Panc1 (cell line): Measurements from ENCODE around the gene SPDYE2. TPM values are rescaled to one million over a fixed set of nuclear protein-coding genes. Genes with fewer than 3 reads are reported as not detected.
A peak's percentile ranks its signal among the peaks of the same experiment; 100 is the strongest.
"Not testable (repeated sequence)": the region's sequence is repeated elsewhere in the genome, so short reads cannot be mapped to it uniquely, and the experiment has no call there.

Experiments
- ATAC-seq: fragments of 200-7000 bp; cut with Tn5 transposase; 2 replicates; pipeline ENCODE4 v1.9.1; 2020; ENCODE audit warnings: mild to moderate bottlenecking, moderate library complexity
- BruUV-seq: library from RNA; stranded (reverse); fragments of 400-500 nt; replicated peaks from 2 replicates; lab custom pipeline; 2021; lab: Mats Ljungman, UMichigan
- CTCF ChIA-PET: fragments of 300-600 bp; sonication (Branson Sonifier 250); formaldehyde crosslinking; loops from one replicate; lab custom pipeline; 2022; ENCODE audit warnings: antibody characterized with exemption; lab: Charles Lee
- POLR2A ChIA-PET: fragments of 300-600 bp; sonication (Branson Sonifier 250); formaldehyde crosslinking; loops from one replicate; lab custom pipeline; 2022; ENCODE audit warnings: antibody characterized with exemption; lab: Charles Lee
- DNase-seq: peaks from one replicate; pipeline ENCODE4 v3.0.0-alpha.2; 2010; ENCODE audit warnings: low read depth, low spot score
- H3K27ac ChIP-seq: 2 replicates; pipeline ENCODE4 v1.5.1; 2011; ENCODE audit warnings: mild to moderate bottlenecking, low read length, inconsistent platforms
- H3K27me3 ChIP-seq: fragments of 200-500 bp; sonication (Bioruptor generic); 2 replicates; pipeline ENCODE4 v1.6.0; 2014; ENCODE audit warnings: low read length, inconsistent platforms; ENCODE audit not compliant: control insufficient read depth, insufficient read depth
- H3K36me3 ChIP-seq: fragments of 200-500 bp; sonication (Bioruptor generic); 2 replicates; pipeline ENCODE4 v1.5.1; 2014; ENCODE audit warnings: inconsistent platforms, mild to moderate bottlenecking, low read length, moderate library complexity; ENCODE audit not compliant: control insufficient read depth, insufficient read depth
- H3K4me1 ChIP-seq: 2 replicates; pipeline ENCODE4 v1.5.1; 2011; ENCODE audit warnings: inconsistent platforms, mild to moderate bottlenecking, low read length, moderate library complexity; ENCODE audit not compliant: control insufficient read depth, insufficient read depth
- H3K4me3 ChIP-seq, 2 experiments: 2 replicates each; pipeline ENCODE4 v1.5.1; 2011 to 2012; ENCODE audit warnings: low read depth in 2 of 2, low read length in 2 of 2, mild to moderate bottlenecking in 2 of 2, inconsistent platforms in 1 of 2, moderate library complexity in 1 of 2
- H3K9me3 ChIP-seq: fragments of 200-500 bp; sonication (Bioruptor generic); 2 replicates; pipeline ENCODE4 v1.5.1; 2014; ENCODE audit warnings: low read depth, mild to moderate bottlenecking, inconsistent platforms, low read length, moderate library complexity; ENCODE audit not compliant: control insufficient read depth, insufficient read depth
- in situ Hi-C: cut with HindIII; loops from 2 replicates; pipeline ENCODE4 v1.10.0; 2016; ENCODE audit warnings: low sequenced_read_pairs, low pct_unique_long_range_greater_than_20kb
- intact Hi-C: fragments of 100-400 bp; cut with micrococcal nuclease; formaldehyde crosslinking; loops from one replicate; pipeline ENCODE4 v1.10.0; 2022; ENCODE audit not compliant: unreplicated experiment
- total RNA-seq: library from RNA; stranded (reverse); gene quantifications from one replicate; pipeline ENCODE4 v1.2.1, GENCODE V29; 2021; ENCODE audit not compliant: unreplicated experiment

The SPDYE2 gene
- total RNA-seq, 1 experiment from 2014 or later, result not detected

DNA sequence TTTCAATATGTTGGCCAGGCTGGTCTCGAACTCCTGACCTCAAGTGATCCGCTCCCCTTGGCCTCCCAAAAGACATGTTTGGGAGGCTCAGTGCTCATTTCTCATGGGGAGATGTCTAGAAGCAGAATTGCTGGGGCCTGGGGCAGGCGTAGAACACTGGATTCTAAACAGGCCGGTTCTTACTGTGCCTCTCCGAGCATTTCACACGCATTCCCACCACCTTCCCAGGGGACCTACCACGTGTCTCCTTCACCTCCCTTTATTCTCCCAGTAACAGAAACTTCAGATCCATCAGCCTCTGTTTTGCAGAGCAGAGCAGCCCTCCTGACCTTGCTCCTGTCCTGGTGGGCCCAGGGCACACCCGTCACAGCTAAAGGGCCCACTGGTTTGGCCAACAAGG, 23.8 kb upstream of the SPDYE2 start:
- DNase-seq, H3K36me3 ChIP-seq, POLR2A ChIA-PET, ATAC-seq, H3K27ac ChIP-seq, CTCF ChIA-PET, intact Hi-C loops, H3K4me1 ChIP-seq, in situ Hi-C loops, H3K9me3 ChIP-seq, H3K27me3 ChIP-seq, BruUV-seq, H3K4me3 ChIP-seq: not testable (repeated sequence)

DNA sequence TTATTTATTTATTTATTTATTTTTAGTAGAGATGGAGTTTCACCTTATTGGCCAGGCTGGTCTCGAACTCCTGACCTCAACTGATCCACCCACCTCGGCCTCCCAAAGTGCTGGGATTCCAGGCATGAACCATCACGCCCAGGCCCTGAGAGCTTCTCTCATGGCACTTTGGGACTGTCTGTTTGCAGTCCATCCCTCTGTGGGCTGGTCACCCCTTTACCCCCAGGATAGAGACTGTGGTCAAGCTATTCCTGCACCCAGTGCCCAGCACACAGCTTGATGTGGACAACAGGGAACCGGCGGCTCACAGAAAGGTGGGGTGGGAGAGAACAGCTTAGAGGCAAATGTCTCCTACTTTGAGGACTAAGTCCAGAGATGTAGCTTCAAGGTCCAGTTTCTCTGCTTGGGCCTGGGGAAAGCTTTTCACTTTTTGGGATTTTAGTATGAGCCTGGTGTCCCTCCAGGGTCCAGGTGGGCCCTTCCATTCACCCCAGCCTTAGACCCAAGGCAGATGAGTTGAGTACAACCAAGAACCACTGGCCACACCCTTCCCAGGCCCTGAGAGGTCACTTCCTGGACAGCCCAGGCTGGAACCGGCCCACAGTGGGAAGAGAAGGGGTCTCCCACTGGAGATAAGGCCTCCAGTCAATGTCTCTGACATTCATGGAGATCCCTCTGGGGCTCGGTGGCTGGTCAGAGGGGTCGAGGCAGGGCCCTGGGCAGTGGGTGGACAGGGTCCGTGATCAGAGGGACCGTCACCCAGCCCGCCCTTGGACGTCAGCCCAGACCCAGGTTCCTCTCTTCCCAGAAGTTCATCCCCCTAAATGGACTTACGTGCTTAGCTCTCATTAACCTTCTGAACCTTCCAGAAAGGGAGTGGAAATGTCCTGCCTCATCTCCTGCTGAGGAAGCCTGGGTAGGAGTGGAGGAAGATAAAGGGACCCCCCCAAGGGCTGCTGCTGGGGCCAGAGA, 22.9 kb upstream of the SPDYE2 start:
- H3K4me3 ChIP-seq, H3K9me3 ChIP-seq, H3K4me1 ChIP-seq, in situ Hi-C loops, POLR2A ChIA-PET, DNase-seq, CTCF ChIA-PET, intact Hi-C loops, H3K27me3 ChIP-seq, ATAC-seq, H3K36me3 ChIP-seq, BruUV-seq, H3K27ac ChIP-seq: not testable (repeated sequence)

DNA sequence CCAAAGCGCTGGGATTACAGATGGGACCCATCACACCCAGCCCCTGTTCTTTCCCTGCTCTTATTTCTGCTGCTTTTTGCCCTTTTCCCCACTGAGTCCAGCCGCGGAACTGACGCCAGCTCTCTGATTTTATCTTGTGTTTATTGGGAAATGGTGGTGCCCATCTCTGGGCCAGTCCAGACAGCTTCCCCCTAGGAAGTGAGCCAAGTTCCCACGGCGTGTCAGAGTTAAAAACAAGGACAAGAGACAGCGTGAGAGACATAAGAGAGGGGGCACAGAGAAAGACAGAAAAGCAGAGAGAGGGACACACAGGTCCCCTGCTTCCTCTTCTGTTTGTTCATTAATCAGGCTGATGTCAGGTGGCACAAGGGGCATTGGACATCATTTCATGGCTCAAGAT, 19.4 kb upstream of the SPDYE2 start:
- in situ Hi-C loops, BruUV-seq, CTCF ChIA-PET: not testable (repeated sequence)

GRCh38 chr7:102532127-102532526, 18.9 kb upstream of the SPDYE2 start:
- H3K27me3 ChIP-seq, H3K4me1 ChIP-seq, CTCF ChIA-PET, in situ Hi-C loops, intact Hi-C loops, H3K36me3 ChIP-seq, POLR2A ChIA-PET, DNase-seq, H3K9me3 ChIP-seq, H3K27ac ChIP-seq, H3K4me3 ChIP-seq: not testable (repeated sequence)
- TSS peak; percentile 79 for BruUV-seq
- peak; percentile 46 for ATAC-seq

More for the DNA sequence above, 19.4 kb upstream of the SPDYE2 start:
- H3K9me3 ChIP-seq, intact Hi-C loops, H3K27ac ChIP-seq, POLR2A ChIA-PET, H3K4me1 ChIP-seq, DNase-seq, H3K36me3 ChIP-seq, ATAC-seq, H3K27me3 ChIP-seq, H3K4me3 ChIP-seq: not testable (repeated sequence)

GRCh38 chr7:102535062-102535615, 15.9 kb upstream of the SPDYE2 start:
- H3K27me3 ChIP-seq, H3K36me3 ChIP-seq, CTCF ChIA-PET, ATAC-seq, DNase-seq, in situ Hi-C loops, H3K9me3 ChIP-seq, BruUV-seq, H3K27ac ChIP-seq, H3K4me3 ChIP-seq, POLR2A ChIA-PET, H3K4me1 ChIP-seq, intact Hi-C loops: not testable (repeated sequence)

DNA sequence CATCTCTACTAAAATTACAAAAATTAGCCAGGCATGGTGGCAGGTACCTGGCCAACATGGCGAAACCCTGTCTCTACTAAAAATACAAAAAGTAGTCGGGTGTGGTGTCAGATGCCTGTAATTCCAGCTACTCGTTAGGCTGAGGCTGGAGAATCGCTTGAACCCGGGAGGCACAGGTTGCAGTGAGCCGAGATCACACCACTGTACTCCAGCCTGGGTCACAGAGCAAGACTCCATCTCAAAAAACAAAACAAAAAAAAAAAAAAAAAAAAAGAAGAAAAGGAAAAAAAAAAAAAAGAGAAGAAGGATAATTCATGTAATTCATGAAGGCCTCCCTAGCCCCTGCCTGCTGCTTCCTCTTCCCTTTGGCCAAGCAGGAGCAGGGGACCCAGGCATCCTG, 10.4 kb upstream of the SPDYE2 start:
- POLR2A ChIA-PET, BruUV-seq, H3K27me3 ChIP-seq, H3K27ac ChIP-seq, H3K4me1 ChIP-seq, H3K9me3 ChIP-seq, in situ Hi-C loops, H3K36me3 ChIP-seq, H3K4me3 ChIP-seq, DNase-seq, CTCF ChIA-PET, intact Hi-C loops: not testable (repeated sequence)
- ATAC-seq, result 0 out of 2 replicates have a peak, but pooled peaks have one; percentile 8

DNA sequence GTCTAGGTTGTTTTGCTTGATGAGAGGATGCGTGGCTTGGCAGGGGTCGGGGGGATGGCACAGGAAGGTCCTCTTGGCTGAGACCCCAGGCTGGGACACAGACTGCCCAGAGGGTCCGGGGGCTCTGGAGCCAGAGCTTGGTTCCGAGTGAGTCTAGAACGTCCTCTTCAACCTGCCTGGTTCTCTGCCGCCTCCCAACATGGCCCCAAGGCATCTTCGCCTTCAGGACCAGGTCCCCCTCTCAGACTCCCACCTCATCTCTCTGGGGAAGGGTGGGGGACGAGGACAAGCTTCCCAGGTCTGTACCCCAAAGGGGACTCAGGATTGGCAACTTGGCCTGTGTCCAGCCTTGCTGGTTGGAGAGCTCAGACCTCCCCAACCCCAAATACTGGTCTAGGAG, 8.9 kb upstream of the SPDYE2 start:
- BruUV-seq, CTCF ChIA-PET, H3K27ac ChIP-seq, H3K4me1 ChIP-seq, H3K36me3 ChIP-seq, DNase-seq, H3K4me3 ChIP-seq, POLR2A ChIA-PET, H3K9me3 ChIP-seq, intact Hi-C loops, in situ Hi-C loops, H3K27me3 ChIP-seq, ATAC-seq: not testable (repeated sequence)
